OCI-M2 (cell line): ENCODE measurements around the gene MST1.

Experiments
- DNase-seq: peaks from one replicate; lab custom pipeline; 2025; ENCODE audit not compliant: unreplicated experiment; lab: John Stamatoyannopoulos, UW

Gene MST1

GRCh38 chr3:49658711-49659110, 30.6 kb downstream of the MST1 start:
- no peak for DNase-seq

GRCh38 chr3:49657208-49657915, 31.9 kb downstream of the MST1 start:
- DNase-seq, result no peak

DNA sequence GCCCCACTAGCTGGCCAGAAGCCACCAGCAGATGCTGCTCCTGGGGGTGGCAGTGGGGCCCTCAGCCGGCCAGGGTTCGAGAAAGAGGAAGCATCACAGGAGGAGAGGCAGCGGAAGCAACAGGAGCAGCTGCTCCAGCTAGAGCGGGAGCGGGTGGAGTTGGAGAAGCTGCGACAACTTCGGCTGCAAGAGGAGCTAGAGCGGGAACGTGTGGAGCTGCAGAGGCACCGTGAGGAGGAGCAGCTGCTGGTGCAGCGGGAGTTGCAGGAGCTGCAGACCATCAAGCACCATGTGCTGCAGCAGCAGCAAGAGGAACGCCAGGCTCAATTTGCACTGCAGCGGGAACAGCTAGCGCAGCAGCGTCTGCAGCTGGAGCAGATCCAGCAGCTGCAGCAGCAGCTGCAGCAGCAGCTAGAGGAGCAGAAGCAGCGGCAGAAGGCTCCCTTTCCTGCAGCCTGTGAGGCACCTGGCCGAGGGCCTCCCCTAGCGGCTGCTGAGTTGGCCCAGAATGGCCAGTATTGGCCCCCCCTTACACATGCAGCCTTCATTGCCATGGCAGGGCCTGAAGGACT, 32.6 kb downstream of the MST1 start:
- no peak for DNase-seq

DNA sequence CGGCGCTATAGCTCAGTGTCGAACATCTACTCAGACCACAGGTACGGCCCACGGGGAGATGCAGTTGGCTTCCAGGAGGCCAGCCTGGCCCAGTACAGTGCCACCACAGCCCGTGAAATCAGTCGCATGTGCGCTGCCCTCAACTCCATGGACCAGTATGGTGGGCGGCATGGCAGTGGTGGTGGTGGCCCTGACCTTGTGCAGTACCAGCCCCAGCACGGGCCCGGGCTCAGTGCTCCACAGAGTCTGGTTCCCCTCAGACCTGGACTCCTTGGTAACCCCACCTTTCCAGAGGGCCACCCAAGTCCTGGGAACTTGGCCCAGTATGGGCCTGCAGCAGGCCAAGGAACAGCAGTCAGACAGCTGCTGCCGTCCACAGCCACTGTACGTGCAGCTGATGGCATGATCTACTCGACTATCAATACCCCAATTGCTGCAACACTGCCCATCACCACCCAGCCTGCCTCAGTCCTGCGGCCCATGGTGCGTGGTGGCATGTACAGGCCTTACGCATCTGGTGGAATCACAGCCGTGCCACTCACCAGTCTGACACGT, 33.5 kb downstream of the MST1 start:
- no peak for DNase-seq

- no peak for DNase-seq
Observed at GRCh38 chr3:49654955-49655556, 34.2 kb downstream of the MST1 start.

- DNase-seq, result no peak
Observed at GRCh38 chr3:49654176-49654825, 35.0 kb downstream of the MST1 start.

- DNase-seq, result no peak
Observed at GRCh38 chr3:49653621-49654020, 35.7 kb downstream of the MST1 start.

DNA sequence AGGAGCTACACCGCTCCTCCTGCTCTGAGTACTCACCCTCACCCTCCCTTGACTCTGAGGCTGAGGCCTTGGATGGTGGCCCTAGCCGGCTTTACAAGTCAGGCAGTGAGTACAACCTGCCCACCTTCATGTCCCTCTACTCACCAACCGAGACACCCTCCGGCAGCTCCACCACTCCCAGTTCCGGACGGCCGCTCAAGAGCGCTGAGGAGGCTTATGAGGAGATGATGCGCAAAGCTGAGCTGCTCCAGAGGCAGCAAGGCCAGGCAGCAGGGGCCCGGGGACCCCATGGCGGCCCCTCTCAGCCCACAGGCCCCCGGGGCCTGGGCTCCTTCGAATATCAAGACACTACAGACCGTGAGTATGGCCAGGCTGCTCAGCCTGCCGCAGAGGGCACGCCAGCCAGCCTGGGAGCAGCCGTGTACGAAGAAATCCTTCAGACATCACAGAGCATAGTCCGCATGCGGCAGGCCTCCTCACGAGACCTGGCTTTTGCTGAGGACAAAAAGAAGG, 36.3 kb downstream of the MST1 start:
- no peak for DNase-seq

- no peak for DNase-seq
Observed at GRCh38 chr3:49652218-49652902, 36.9 kb downstream of the MST1 start.

DNA sequence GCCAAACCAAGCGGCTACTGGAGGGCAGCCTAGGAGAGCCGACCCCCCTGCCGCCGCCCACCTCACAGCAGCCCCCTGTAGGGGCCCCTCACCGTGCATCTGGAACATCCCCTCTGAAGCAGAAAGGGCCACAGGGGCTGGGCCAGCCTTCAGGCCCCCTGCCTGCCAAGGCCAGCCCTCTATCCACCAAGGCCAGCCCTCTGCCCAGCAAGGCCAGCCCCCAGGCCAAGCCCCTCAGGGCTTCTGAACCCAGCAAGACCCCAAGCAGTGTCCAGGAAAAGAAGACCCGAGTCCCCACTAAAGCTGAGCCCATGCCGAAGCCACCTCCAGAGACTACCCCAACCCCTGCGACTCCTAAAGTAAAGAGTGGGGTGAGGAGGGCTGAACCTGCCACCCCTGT, 38.6 kb downstream of the MST1 start:
- no peak for DNase-seq

- no peak for DNase-seq
Observed at GRCh38 chr3:49650177-49650576, 39.1 kb downstream of the MST1 start.

DNA sequence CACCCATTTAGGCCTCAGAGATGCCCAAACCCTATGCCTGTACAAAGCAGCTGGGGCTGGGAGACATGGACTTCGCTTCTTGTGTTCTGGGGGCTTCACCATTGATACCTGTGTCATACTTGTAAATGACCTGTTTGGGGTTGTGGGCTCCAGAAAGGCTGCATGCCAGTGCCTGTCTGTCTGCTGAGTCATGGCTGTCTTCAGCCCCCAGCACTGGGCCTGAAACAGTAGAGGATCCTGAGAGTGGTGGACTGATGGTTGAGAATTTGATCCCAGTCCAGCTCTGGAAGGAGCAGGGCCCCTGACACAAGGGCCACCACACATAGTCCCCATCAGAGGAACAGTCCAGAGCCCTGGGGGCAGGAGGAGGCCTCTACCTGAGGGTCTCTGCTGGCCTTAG, 39.7 kb downstream of the MST1 start:
- no peak for DNase-seq

- DNase-seq, result no peak
Observed at GRCh38 chr3:49648354-49649019, 40.8 kb downstream of the MST1 start.

- DNase-seq, result no peak
Observed at GRCh38 chr3:49647741-49648140, 41.5 kb downstream of the MST1 start.

- no peak for DNase-seq
Observed at GRCh38 chr3:49646236-49646635, 43.0 kb downstream of the MST1 start.

- DNase-seq, result no peak
Observed at GRCh38 chr3:49644684-49645083, 44.6 kb downstream of the MST1 start.

- no peak for DNase-seq
Observed at GRCh38 chr3:49642708-49643145, 46.5 kb downstream of the MST1 start.

DNA sequence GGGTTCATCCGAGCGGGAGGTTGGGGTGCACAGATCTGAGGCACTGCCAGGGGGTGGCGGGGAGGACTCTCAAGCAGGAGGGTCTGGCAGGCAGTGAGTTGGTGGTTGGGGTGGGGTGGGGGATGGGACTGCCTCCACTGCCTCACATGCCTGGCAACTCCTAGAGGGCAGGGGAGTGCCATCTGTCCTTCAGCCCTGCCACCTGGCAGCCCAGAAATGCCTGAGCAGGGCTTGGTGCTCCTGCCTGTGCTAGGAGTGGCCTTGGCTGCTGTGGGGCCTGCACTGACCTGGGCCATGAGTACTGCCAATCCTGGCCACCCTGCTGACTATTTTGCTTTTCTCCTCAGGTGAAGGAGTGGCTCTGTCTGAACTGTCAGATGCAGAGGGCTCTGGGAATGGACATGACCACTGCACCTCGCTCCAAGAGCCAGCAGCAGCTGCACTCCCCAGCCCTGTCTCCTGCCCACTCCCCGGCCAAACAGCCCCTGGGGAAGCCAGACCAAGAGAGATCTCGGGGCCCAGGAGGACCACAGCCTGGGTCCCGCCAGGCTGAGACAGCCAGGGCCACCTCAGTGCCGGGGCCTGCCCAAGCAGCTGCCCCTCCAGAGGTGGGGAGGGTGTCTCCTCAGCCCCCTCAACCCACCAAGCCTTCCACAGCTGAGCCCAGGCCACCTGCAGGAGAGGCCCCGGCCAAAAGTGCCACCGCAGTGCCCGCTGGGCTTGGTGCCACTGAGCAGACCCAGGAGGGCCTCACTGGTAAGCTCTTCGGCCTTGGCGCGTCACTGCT, 47.2 kb downstream of the MST1 start:
- no peak for DNase-seq

GRCh38 chr3:49641292-49641691, 48.0 kb downstream of the MST1 start:
- DNase-seq, result no peak

DNA sequence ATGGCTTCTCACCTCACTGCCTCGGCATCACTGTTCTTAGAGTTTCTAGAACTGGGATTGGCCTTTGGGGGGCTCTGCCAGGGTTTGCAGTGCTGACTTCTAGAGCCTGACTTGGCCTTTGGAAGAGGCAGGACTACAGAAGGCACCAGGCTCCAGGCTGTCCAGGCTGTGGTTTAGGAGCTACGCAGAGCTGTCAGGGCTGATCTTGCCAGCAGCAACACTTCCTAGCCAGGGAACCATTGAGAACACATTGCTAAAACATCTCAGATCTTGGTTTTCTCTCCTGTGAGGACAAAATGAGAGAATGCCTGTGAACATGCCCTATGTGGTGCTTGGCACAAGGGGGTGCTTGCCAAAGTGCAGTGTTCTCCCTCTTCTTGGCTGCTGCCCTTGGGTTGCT, 49.7 kb downstream of the MST1 start:
- no peak for DNase-seq
